Suppressor macrophage treated with lipopolysaccharide for 4 hours (primary cell): ENCODE data around the gene CAPZB.

Experiments
- DNase-seq: peaks from one replicate; pipeline ENCODE4 v3.0.0-alpha.2; 2020

CAPZB gene

DNA sequence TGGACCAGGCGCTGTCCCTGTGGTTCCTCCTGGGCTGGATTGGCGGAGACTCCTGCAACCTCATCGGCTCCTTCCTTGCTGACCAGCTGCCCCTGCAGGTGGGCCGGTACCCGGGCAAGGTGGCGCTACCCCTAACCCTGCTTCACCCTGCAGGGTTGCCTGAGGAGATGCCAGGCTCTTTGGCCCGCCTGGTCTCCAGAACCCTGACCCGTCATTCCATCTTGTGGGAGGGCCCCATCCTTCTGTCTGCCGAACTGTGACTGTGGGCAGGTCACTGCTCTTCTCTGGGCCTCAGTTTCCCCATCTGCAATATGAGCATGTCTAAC, 160.7 kb downstream of the CAPZB start:
- DNase-seq, result no peak

DNA sequence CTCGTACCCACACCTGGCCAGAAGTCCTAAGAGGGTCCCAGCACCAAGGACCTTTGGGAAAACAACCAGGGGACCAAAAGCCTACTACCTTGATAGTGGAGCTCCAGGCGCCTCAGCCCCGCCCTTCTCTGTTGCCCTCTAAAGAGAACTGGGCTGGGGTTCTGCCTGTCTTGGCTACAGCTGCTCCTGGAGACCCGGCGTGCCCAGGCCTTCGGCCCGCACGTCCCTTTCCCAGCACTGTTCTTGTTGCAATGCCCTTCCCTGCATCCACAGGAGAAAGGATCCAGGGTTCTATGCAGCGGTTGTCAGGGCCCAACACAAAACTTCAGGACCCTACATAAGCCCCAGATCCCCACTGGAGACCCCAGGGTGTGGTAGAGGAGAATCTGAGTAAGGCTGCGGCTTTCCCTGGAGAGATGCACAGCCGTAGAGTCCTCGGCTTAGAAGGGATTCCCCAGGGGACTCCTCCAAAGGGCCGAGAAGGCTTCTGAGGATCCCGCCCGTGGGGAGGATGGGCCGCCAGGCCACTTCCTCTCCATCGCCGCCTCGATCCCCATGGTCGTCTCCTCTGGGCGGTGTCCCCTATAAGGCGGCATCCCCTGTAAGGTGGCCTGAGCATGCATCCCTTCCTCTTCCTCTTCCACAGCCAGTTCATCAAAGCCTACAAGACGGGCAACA, 161.2 kb downstream of the CAPZB start:
- no peak for DNase-seq

DNA sequence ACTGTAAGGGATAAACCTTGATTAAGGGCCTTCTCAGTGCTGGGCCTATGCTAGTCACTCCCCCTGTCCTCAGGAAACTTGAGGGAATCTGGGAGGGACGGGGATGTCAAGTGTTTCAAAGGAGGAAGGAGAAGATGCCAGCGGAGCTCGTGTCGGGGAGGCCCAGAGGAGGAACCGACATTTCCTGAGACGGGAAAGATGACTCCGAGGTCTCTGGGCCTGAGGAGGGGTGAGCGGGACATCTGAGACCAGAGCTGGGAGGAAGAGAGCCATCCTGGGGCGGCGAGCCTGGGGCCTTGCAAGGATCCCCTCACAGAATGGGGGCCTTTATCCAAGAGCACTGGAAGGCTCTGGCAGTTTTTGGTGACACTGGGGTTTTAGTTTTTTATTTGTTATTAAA, 162.9 kb downstream of the CAPZB start:
- peak; percentile 41 for DNase-seq

DNA sequence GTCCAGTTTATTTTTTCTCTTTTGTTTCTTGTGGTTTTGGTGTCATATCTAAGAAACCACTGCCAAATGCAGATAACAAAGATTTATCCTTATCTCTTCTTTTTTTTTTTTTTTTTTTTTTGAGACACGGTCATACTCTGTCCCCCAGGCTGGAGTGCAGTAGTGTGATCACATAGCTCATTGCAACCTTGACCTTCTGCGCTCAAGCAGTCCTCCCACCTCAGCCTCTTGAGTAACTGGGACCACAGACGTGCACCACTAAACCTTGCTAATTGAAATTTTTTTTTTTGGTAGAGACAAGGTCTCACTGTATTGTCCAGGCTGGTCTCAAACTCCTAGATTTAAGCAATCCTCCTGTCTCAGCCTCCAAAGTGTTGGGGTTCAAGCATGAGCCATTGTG, 164.3 kb downstream of the CAPZB start:
- no peak for DNase-seq

DNA sequence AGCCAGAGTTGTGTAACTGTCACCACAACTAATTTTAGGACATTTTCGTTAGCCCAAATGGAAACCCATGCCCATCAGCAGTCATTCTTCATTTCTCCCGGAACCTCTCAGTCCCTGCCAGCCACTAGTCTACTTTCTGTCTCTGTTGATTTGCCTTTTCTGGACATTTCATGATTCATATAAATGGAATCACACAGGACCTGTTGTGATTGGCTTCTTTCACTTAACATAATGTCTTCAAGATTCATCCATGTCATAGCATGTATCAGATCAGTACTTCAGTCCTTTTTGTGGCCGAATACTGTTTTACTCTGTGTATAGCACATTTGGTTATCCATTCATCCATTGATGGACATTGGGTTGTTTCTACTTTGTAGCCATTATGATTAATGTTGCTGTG, 166.1 kb downstream of the CAPZB start:
- DNase-seq, result no peak

DNA sequence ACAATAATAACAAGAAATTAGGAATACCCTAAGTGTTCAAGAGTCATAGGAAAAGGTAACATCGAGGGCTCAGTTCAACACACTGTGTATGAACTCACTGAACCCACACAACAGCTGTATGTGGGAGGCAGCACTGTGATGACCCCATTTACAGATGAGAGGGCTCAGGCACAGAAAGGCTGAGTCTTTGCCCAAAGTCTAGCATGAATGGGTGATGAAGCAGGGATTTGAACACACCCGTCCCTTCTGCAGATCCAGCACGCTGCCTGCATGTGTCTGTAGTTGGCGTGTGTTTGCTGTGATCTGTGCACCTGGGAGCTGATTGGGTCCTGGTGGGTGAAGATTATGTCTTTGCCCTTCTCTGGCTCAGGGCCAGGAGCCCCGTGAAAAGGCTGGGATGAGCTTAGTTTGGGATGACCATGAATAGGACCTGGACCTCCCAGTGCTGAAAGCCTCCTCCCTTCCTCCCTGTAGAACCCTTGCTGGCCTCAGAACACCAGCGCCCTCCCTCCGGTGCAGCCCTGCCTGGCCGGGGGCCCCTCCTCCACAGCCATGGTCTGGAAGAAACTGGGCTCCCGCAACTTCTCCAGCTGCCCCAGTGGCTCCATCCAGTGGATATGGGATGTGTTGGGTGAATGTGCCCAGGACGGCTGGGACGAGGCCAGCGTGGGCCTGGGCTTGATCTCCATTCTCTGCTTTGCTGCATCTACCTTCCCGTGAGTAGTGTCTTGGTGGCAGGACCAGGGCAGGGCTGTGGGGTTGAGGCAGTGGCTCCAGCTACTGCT, 168.0 kb downstream of the CAPZB start:
- DNase-seq, result no peak

DNA sequence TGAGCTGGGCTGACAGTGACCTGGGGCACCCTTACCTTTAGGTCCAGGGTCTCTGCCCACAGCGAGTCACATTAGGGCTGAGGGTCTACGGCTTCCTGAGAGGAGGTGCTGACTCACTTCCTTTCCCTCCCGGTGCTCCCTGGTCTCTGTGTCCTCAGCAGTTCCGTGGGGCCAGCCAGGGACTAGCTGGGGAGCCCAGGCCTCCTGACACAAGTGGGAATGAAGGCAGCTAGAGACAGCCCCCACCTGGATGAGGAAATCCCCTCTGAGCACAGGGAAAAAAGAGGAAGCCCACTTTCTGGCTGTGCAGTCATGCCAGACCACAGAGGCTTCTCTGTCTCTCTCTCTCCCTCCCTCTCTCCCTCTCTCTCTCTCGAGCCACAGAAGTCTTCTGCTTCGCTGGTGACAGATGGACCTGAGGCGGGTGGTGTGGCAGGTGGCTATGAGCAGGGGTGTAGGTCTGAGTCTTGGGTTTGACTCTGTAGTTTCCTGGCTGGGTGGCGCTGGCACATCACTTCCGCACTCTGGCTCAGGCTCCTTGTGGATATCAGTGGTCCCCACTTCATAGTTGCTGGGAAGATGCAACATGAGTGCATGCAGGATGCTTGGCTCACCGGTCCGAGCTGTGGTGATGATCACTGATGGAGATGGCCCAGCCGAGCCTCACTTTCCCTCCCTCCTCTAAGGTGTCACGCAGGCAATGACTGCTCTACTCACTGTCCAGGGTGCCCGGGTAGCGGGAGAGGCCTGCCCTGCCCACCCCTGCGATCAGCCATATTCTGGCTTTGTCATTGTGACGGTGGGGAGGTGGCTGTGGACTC, 169.8 kb downstream of the CAPZB start:
- peak; percentile 44 for DNase-seq

DNA sequence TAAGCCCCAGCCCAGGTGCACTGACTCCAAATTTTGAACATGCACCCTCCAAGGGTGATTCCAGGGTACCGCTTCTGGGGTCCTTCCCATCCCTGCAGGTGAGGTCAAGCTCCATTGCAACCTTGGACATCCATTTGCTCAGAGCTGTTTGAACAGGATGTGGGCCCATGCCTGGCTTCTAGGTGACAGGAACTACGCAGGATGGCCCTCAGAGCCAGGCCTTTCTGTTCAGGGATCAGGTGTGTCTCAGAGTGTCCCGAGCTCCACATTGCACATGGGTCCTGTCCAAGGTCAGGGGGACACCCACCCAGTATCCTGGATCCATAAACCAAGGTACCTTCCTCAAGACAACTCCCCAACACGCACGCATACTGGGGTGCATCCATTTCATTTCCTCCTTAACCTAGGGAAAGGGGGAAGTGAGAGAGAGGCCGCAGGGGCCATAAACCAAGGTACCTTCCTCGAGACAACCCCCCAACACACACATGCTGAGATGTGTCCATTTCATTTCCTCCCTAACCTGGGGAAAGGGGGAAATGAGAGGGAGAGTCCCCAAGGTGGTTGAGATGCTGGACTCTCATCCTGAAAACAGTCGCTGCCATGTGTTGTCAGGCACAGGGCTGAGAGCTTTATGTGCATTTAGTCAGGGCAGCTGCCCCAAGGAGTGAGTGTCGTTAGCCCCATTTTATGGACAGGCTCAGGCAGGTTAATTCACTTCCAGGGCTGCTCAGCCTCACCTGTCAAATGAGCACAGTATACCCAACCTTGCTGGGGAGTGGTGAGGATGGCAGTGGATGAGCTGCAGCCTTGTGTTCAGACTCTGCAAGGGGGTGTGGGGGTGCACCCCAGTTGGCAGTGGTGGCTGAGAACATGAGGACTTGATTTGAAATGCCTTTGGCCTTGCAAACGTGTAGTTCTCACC, 171.1 kb downstream of the CAPZB start:
- no peak for DNase-seq

DNA sequence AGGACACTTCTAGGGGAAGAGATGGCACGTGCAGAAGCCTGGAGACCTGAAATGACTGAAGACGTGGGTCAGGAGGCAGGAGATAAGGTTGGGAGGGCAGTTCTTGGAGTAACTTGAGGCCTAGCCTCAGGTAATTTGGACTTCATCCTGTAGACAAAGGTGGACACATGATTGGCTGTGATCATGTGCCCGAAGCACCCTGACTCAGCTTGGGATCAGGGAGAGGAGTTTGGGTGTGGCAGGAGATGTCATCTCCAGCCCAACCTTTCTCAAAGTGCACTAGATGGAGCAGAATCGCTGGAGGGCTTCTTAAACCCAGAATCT, 171.7 kb downstream of the CAPZB start:
- no peak for DNase-seq

DNA sequence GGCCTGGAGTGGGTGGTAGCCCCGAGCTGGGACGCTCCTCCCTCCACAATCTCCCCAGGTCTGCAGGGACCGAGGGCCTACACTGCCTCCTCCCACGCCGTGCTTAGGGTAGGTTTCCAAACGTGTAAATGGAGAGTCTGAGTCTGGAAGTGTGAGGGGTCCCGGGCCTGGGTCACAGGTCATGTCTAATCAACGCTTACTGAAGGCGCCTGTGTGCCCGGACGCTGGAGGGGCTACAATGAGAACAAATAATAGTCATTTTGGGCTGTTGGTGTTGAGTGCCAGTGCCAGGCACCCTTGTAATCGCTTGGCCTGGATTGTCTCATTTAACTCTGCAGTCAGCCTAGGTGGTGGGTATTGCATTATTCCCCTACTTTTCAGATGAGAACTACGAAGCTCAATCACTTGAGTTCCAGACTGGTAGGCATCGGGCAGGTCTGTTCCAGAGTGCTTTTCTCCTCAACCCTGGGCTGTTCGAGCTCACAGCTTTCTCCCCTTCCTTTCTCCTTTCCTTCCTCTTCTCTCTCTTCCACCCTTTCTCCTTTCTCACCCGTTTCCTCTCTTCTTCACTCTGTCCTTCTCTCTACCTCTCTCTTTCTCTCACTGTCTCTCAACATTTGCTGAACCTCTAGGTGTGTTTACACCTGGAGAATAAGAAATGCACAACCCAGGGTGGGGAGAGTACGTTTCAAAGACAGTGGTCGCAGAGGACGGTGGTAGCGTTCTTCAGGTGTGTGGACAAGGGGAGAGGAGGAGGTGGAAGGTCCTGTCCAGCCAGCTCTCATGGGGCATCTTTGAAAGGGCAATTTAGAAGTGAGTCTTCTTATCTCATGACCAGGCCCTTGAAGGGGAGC, 172.3 kb downstream of the CAPZB start:
- no peak for DNase-seq

DNA sequence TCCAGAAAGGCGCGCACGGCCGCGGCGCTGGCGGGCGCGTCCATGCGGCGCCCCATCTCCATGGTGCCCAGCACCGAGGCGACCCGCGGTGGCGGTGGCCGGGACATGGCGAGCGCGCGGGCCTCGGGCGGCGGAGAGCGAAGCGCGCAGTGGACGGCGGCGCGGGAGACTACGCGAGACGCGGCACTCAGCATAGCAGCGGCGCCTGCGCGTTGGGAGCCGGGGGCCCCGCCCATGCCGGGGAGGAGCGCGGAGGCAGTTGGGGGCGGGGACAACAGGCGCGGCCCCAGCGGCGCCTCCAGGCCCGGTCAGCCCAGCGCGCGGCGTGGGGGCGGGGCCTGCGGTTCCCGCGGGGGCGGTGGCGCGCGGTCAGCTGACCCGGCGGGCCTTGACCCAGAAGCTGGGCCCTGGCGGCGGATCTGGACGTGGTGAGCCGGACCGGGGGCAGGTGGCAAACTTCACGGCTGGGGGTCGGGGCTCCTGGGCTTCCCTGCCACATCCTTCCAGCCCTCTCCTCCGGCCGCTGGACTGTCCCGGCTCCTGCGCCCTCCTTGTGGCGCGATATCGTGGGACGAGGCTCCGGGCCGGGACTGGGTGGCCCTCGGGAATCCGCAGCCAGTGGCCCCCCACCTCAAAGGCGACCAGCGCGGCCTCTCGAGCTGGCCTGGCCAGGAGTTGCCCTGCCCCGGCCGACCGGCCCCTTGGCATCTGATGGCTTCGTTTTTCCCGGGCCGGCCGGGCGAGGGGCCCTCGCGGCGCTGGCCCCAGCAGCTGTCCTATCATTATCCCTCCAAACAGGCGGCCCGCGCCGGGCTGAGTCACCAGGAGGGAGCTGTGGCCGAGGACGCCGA, 173.2 kb downstream of the CAPZB start, which contains the start of the genes AKR7A2 and SLC66A1:
Gene AKR7A2 (minus strand): TSS at position 214 of the 851 bp plus-strand sequence. CDS start 20 bp downstream, at position 194.
Gene SLC66A1 (plus strand): TSS at position 396 of the 851 bp plus-strand sequence. CDS start 5,352 bp downstream, outside the sequence.
- DNase-seq, result peak; percentile 99

DNA sequence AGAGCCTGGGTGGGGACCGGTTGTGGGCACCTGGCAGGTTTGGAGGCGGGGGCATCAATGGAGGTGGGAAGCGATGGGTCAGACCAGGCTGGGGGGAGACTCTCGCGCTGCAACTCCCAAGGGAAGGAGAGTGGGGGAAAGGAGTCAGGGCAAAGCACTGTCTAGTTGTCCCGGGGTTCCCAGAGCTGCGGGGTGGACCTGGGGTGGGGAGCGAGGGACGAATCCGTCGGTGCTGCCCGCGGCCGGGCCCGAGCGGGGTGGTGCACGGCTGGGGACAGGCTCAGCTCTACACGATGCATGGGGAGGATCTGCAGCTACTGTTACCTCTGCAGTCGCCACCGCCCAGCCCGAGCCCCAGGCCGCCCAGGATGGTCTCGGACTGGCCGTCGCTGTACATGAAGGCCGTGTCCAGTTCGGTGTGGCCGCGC, 173.8 kb downstream of the CAPZB start:
- no peak for DNase-seq

DNA sequence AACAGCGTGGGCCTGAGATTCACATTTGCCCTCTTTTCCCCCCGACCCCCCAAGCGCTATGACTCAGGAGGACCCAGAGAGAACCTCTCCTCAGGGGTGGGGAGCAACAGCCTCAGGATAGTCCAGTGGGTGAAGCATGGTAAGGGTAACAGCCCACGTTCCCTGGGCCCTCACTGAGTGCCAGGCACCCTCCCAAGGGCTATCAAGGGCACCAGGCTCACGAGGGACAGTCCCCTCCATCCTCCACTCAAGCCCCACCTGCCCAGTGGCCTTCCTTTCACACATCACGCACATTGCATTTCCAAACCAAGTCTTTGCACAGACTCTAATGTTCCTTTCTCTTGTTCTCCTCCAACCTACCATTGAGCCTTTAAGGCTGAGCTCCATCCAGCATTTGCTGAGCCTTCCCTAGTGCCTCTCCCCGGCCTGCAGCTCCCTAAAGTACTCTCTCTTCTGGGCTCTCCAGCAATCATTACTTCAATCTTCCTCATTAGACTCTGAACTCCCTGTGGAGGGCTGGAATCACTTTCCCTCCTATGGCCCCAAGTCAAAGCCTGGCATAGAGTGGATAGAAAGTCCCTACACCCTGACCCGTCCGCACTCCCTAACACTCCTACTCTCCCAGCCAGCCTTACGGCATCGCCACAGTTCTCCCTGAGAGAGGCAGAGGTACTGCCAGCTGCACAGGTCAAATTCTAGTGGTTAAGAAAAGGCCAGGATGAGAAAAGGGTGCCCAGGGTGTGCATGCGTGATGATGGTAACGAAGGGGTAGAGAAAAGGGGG, 174.4 kb downstream of the CAPZB start:
- no peak for DNase-seq

DNA sequence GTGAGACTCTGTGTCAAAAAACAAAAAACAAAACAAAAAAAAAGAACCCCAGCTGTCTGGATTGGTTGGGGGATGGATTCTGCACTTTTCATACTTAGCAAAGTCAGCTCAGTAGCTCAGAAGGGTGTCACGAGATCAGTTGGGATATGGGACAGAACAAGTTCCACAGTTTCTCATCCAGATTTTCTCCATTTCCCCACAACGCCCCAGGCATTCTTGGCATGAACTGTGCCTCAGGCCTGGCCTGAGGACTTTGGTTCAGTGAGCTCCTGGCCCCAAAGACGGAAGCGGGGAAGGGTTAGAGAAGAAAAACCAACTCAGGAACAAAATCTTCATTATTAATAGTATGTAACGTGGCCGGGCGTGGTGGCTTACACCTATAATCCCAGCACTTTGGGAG, 175.3 kb downstream of the CAPZB start:
- no peak for DNase-seq

DNA sequence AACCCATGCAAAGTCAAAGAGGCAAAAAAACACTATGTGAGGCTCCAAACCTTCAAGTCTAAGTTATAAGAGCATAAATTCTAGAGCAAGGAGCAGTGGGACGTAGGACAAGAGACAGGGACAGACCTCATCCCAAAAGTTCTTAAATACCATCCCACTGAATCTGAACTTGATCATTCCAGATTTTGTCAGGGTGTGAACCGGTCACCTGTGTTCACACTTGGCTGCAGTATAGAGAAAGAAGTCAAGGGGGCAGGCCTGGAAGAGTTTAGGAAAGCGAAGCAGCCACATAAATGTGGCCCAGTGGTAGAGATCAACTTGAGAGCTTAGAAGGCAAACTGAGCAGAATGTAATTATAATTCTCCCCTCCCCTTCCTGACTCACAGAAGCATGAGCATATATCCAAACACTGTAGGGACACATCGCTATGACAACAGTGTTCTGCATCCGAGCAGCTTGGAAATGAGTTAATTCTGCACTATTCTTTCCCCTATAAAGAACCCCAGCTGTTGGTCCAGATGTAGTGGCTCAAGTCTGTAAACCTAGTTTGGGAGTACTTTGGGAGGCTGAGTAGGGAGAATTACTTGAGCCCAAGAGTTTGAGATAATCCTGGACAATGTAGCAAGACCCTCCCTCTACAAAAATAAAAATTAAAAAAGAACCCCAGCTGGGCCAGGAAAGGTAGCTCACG, 176.1 kb downstream of the CAPZB start:
- no peak for DNase-seq

DNA sequence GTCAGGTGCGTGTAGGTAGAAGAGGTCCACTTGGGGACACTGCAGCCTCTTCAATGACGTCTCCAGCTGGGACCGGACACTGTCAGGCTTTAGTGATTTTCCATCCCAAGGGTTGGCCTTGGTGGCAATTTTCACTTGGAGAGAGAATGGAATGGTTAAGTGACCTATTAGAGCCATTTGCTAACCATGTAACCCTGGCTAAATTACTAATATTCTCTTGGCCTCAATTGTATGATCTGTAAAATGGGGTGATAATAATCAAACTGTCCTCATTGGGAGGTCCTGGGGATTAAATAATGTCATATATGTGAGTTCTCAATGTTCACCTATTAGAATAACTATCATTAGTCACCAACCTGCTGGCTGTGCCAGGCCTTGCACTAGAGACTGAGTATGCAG, 176.8 kb downstream of the CAPZB start:
- no peak for DNase-seq

DNA sequence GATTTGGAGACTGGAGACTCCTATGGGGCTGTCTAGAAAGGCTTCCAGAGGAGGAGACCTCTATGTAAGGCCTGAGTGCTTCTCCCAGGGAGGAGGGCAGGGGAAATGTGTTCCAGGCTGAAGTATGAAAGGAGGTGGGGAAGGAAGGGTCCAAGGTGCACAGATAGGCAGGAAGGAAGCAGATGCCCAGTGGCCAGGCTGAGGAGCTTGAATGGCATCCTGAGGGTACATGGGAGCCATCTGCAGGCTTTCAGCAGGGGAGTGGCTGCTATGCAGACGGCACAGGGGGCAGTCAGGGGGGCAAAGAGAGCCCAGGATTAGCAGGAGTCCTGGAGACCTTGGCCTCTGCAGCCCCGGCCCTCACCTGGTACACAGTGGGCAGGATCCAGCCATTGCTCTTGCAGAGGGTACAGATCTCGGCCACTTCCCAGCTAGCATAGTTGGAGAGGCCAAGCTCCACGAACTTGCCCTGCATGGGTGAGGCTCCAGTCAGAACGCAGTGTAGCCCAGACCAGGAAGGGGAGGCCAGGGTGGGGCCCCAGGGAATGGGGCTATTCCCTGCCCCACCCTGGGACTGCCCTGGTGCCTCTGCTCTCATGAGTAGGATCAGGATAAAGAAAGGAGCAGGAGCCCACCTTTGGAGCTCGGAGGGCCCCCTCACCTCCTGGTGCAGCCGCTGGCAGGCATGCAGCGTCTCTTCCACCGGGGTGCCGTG, 177.4 kb downstream of the CAPZB start:
- DNase-seq, result no peak

DNA sequence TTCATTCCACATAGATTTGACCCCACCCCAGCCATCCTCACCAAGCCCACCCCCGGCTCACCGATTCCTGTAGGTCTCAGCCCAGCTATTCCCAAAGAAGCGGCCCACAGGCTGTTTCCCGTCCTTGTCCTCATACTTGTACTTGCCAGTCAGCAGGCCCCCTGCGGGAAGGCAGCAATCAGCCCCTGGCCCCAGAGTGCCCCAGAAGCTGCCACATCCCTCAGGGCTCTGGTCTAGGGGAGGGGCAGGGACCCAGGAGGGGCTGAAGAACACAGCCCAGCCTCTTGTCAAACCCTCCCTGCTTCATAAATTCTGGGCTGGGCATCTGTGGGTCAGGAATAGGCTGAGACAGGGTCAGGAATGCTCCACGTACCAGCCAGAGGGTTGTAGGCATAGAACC, 178.4 kb downstream of the CAPZB start:
- no peak for DNase-seq

DNA sequence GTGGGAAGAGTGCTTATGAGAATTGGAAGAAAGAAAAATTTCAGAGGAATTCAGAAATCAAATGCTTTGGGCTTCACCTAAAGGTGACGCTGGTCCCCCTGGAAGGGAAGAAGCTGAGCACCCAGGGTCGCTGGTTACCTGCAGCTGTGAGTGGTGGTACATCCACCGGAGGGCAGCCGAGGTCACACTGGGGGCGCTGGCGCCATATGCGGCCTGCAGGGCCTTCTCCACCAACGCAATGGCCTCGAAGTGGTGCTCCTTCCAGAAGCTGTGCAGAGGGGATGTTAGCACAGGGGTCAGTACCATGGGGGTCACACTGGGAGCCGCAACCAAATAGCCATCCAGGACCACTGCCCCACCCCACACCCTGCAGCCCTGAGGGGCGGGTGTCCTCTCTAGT, 179.5 kb downstream of the CAPZB start:
- DNase-seq, result no peak
